Measurements from ENCODE around the gene PDLIM1.
A peak's percentile ranks its signal among the peaks of the same experiment; 100 is the strongest.

Gene PDLIM1

GRCh38 chr10:95288303-95288702 lies 2.5 kb downstream of the PDLIM1 start:
- DNase-seq = no peak

GRCh38 chr10:95287281-95287680 lies 3.5 kb downstream of the PDLIM1 start:
- DNase-seq = no peak

- no peak for DNase-seq
These were observed 4.1 kb downstream of the PDLIM1 start for GRCh38 chr10:95286707-95287106.

GRCh38 chr10:95285556-95285955 lies 5.2 kb downstream of the PDLIM1 start:
- DNase-seq = no peak

GRCh38 chr10:95284807-95285206 lies 6.0 kb downstream of the PDLIM1 start:
- DNase-seq = no peak

GRCh38 chr10:95282107-95282506 lies 8.7 kb downstream of the PDLIM1 start:
- DNase-seq = no peak

- no peak for DNase-seq
These were observed 9.6 kb downstream of the PDLIM1 start for GRCh38 chr10:95281206-95281605.

GRCh38 chr10:95280637-95281036 lies 10.2 kb downstream of the PDLIM1 start:
- no peak for DNase-seq

GRCh38 chr10:95279042-95279820 lies 11.6 kb downstream of the PDLIM1 start:
- no peak for DNase-seq

GRCh38 chr10:95278061-95278988 lies 12.5 kb downstream of the PDLIM1 start:
- no peak for DNase-seq

- no peak for DNase-seq
These were observed 13.2 kb downstream of the PDLIM1 start for GRCh38 chr10:95277614-95278013.

- DNase-seq = no peak
These were observed 13.6 kb downstream of the PDLIM1 start for GRCh38 chr10:95277201-95277570.

GRCh38 chr10:95276367-95277200 lies 14.2 kb downstream of the PDLIM1 start:
- DNase-seq = no peak

- DNase-seq = no peak
These were observed 15.0 kb downstream of the PDLIM1 start for GRCh38 chr10:95275726-95276366.

GRCh38 chr10:95273393-95274312 lies 17.1 kb downstream of the PDLIM1 start:
- no peak for DNase-seq

GRCh38 chr10:95268438-95268837 lies 22.4 kb downstream of the PDLIM1 start:
- no peak for DNase-seq

GRCh38 chr10:95267251-95267650 lies 23.6 kb downstream of the PDLIM1 start:
- no peak for DNase-seq

GRCh38 chr10:95266674-95267095 lies 24.1 kb downstream of the PDLIM1 start:
- DNase-seq = peak; percentile 38 to 87 (median 68)

GRCh38 chr10:95265572-95265971 lies 25.2 kb downstream of the PDLIM1 start:
- DNase-seq = no peak

- no peak for DNase-seq
These were observed 26.4 kb downstream of the PDLIM1 start for GRCh38 chr10:95264227-95265051.
